ENCODE data around the gene XPO4.

Gene XPO4

GRCh38 chr13:20831933-20832332 lies 70.6 kb downstream of the XPO4 start:
- DNase-seq (ENCODE audit: low spot score), result no peak
- no peaks in the 10 kb centered on the region for H3K9me3 Mint-ChIP-seq
- H3K4me1 Mint-ChIP-seq (ENCODE audit: low read depth), result peaks cover 15% of the 10 kb centered on the region
- H3K27me3 Mint-ChIP-seq (ENCODE audit: low read depth), result no peaks in the 10 kb centered on the region
- H3K36me3 Mint-ChIP-seq (ENCODE audit: low read depth), result peaks cover 14% of the 10 kb centered on the region
- H3K27ac Mint-ChIP-seq, result no peak overlapping the region
- no peak overlapping the region for H3K4me3 Mint-ChIP-seq

GRCh38 chr13:20831254-20831653 lies 71.3 kb downstream of the XPO4 start:
- H3K27ac Mint-ChIP-seq, result no peak overlapping the region

GRCh38 chr13:20828539-20829364 lies 73.8 kb downstream of the XPO4 start:
- H3K4me1 Mint-ChIP-seq (ENCODE audit: low read depth), result peaks cover 11% of the 10 kb centered on the region
- H3K36me3 Mint-ChIP-seq (ENCODE audit: low read depth), result peaks cover 8% of the 10 kb centered on the region
- peak overlapping the region; percentile 31 for H3K27ac Mint-ChIP-seq
- H3K4me3 Mint-ChIP-seq, result peak overlapping the region; percentile 46
- H3K9me3 Mint-ChIP-seq, result no peaks in the 10 kb centered on the region
- DNase-seq (ENCODE audit: low spot score), result peak; percentile 12
- H3K27me3 Mint-ChIP-seq (ENCODE audit: low read depth), result no peaks in the 10 kb centered on the region

More at GRCh38 chr13:20831254-20831653, 71.3 kb downstream of the XPO4 start:
- Mint-ChIP-seq H3K4me1 (ENCODE audit: low read depth) (peaks cover 15% of the 10 kb centered on the region), H3K27me3 (ENCODE audit: low read depth) (no peaks in the 10 kb centered on the region), H3K4me3 (no peak overlapping the region), H3K36me3 (ENCODE audit: low read depth) (peaks cover 12% of the 10 kb centered on the region), H3K9me3 (no peaks in the 10 kb centered on the region)
- no peak for DNase-seq (ENCODE audit: low spot score)

- Mint-ChIP-seq H3K4me3 (no peak overlapping the region), H3K9me3 (no peaks in the 10 kb centered on the region), H3K27me3 (ENCODE audit: low read depth) (no peaks in the 10 kb centered on the region), H3K36me3 (ENCODE audit: low read depth) (peaks cover 6% of the 10 kb centered on the region), H3K4me1 (ENCODE audit: low read depth) (peaks cover 11% of the 10 kb centered on the region), H3K27ac (no peak overlapping the region)
- no peak for DNase-seq (ENCODE audit: low spot score)
Measured at GRCh38 chr13:20826843-20827560, 75.5 kb downstream of the XPO4 start.

GRCh38 chr13:20826301-20826700 lies 76.2 kb downstream of the XPO4 start:
- Mint-ChIP-seq H3K4me1 (ENCODE audit: low read depth) (peaks cover 11% of the 10 kb centered on the region), H3K9me3 (no peaks in the 10 kb centered on the region), H3K27me3 (ENCODE audit: low read depth) (no peaks in the 10 kb centered on the region), H3K36me3 (ENCODE audit: low read depth) (peaks cover 10% of the 10 kb centered on the region), H3K27ac (no peak overlapping the region), H3K4me3 (no peak overlapping the region)
- DNase-seq (ENCODE audit: low spot score), result no peak

- peaks cover 11% of the 10 kb centered on the region for H3K4me1 Mint-ChIP-seq (ENCODE audit: low read depth)
- no peak overlapping the region for H3K4me3 Mint-ChIP-seq
- H3K9me3 Mint-ChIP-seq, result no peaks in the 10 kb centered on the region
- no peak overlapping the region for H3K27ac Mint-ChIP-seq
- H3K36me3 Mint-ChIP-seq (ENCODE audit: low read depth), result peaks cover 10% of the 10 kb centered on the region
- H3K27me3 Mint-ChIP-seq (ENCODE audit: low read depth), result no peaks in the 10 kb centered on the region
- DNase-seq (ENCODE audit: low spot score), result no peak
Measured at GRCh38 chr13:20825477-20825875, 77.1 kb downstream of the XPO4 start.

- Mint-ChIP-seq H3K27me3 (ENCODE audit: low read depth) (no peaks in the 10 kb centered on the region), H3K27ac (no peak overlapping the region), H3K36me3 (ENCODE audit: low read depth) (peaks cover 10% of the 10 kb centered on the region), H3K4me1 (ENCODE audit: low read depth) (peaks cover 11% of the 10 kb centered on the region), H3K4me3 (no peak overlapping the region), H3K9me3 (no peaks in the 10 kb centered on the region)
- DNase-seq (ENCODE audit: low spot score), result no peak
Measured at GRCh38 chr13:20824762-20825476, 77.6 kb downstream of the XPO4 start.

GRCh38 chr13:20823071-20823470 lies 79.5 kb downstream of the XPO4 start:
- Mint-ChIP-seq H3K27me3 (ENCODE audit: low read depth) (no peaks in the 10 kb centered on the region), H3K4me1 (ENCODE audit: low read depth) (peaks cover 2% of the 10 kb centered on the region), H3K27ac (no peak overlapping the region), H3K4me3 (no peak overlapping the region), H3K36me3 (ENCODE audit: low read depth) (peaks cover 7% of the 10 kb centered on the region), H3K9me3 (no peaks in the 10 kb centered on the region)
- DNase-seq (ENCODE audit: low spot score), result no peak

GRCh38 chr13:20822406-20822805 lies 80.1 kb downstream of the XPO4 start:
- no peaks in the 10 kb centered on the region for H3K9me3 Mint-ChIP-seq
- peaks cover 10% of the 10 kb centered on the region for H3K36me3 Mint-ChIP-seq (ENCODE audit: low read depth)
- H3K4me1 Mint-ChIP-seq (ENCODE audit: low read depth), result peaks cover 2% of the 10 kb centered on the region
- DNase-seq (ENCODE audit: low spot score), result no peak
- H3K27me3 Mint-ChIP-seq (ENCODE audit: low read depth), result no peaks in the 10 kb centered on the region
- H3K27ac Mint-ChIP-seq, result no peak overlapping the region
- H3K4me3 Mint-ChIP-seq, result no peak overlapping the region

GRCh38 chr13:20819715-20820114 lies 82.8 kb downstream of the XPO4 start:
- Mint-ChIP-seq H3K36me3 (ENCODE audit: low read depth) (peaks cover 11% of the 10 kb centered on the region), H3K27me3 (ENCODE audit: low read depth) (no peaks in the 10 kb centered on the region)

GRCh38 chr13:20815464-20815863 lies 87.1 kb downstream of the XPO4 start:
- no peak for DNase-seq (ENCODE audit: low spot score)
- H3K27me3 Mint-ChIP-seq (ENCODE audit: low read depth), result no peaks in the 10 kb centered on the region
- peaks cover 14% of the 10 kb centered on the region for H3K36me3 Mint-ChIP-seq (ENCODE audit: low read depth)
- H3K27ac Mint-ChIP-seq, result no peak overlapping the region
- H3K9me3 Mint-ChIP-seq, result no peaks in the 10 kb centered on the region
- no peaks in the 10 kb centered on the region for H3K4me1 Mint-ChIP-seq (ENCODE audit: low read depth)
- H3K4me3 Mint-ChIP-seq, result no peak overlapping the region

More at GRCh38 chr13:20819715-20820114, 82.8 kb downstream of the XPO4 start:
- Mint-ChIP-seq H3K9me3 (no peaks in the 10 kb centered on the region), H3K4me3 (no peak overlapping the region), H3K27ac (no peak overlapping the region), H3K4me1 (ENCODE audit: low read depth) (no peaks in the 10 kb centered on the region)
- DNase-seq (ENCODE audit: low spot score), result no peak

- Mint-ChIP-seq H3K36me3 (ENCODE audit: low read depth) (peaks cover 16% of the 10 kb centered on the region), H3K27ac (no peak overlapping the region), H3K9me3 (no peaks in the 10 kb centered on the region), H3K4me3 (no peak overlapping the region), H3K27me3 (ENCODE audit: low read depth) (no peaks in the 10 kb centered on the region), H3K4me1 (ENCODE audit: low read depth) (no peaks in the 10 kb centered on the region)
- no peak for DNase-seq (ENCODE audit: low spot score)
Measured at GRCh38 chr13:20814224-20814910, 88.2 kb downstream of the XPO4 start.

GRCh38 chr13:20812890-20813289 lies 89.7 kb downstream of the XPO4 start:
- no peak for DNase-seq (ENCODE audit: low spot score)
- Mint-ChIP-seq H3K9me3 (no peaks in the 10 kb centered on the region), H3K4me1 (ENCODE audit: low read depth) (no peaks in the 10 kb centered on the region), H3K27me3 (ENCODE audit: low read depth) (no peaks in the 10 kb centered on the region), H3K4me3 (no peak overlapping the region), H3K27ac (no peak overlapping the region), H3K36me3 (ENCODE audit: low read depth) (peaks cover 21% of the 10 kb centered on the region)
